Mesothelial cell of epicardium (in vitro differentiated cells): ENCODE measurements around the gene HECW1. TPM values are rescaled to one million over a fixed set of nuclear protein-coding genes. Genes with fewer than 3 reads are reported as not detected.
A peak's percentile ranks its signal among the peaks of the same experiment; 100 is the strongest.

Source experiments
- DNase-seq, 2 experiments: peaks; one replicate each; pipeline ENCODE4 v3.0.0; 2021; ENCODE audit warnings: low spot score in 2 of 2; ENCODE audit not compliant: unreplicated experiment in 2 of 2
- H3K27ac Mint-ChIP-seq: 2 replicates; pipeline ENCODE4 v1.8.0; 2021; ENCODE audit warnings: mixed read lengths
- H3K27me3 Mint-ChIP-seq: 2 replicates; pipeline ENCODE4 v1.8.0; 2021; ENCODE audit warnings: low read depth, mixed read lengths
- H3K36me3 Mint-ChIP-seq: 2 replicates; pipeline ENCODE4 v1.8.0; 2021; ENCODE audit warnings: mixed read lengths
- H3K4me1 Mint-ChIP-seq: 2 replicates; pipeline ENCODE4 v1.8.0; 2021; ENCODE audit warnings: mixed read lengths
- H3K4me3 Mint-ChIP-seq: 2 replicates; pipeline ENCODE4 v1.8.0; 2021; ENCODE audit warnings: mild to moderate bottlenecking, moderate library complexity, mixed read lengths
- H3K9me3 Mint-ChIP-seq: 2 replicates; pipeline ENCODE4 v1.8.0; 2021; ENCODE audit warnings: mixed read lengths
- CTCF ChIP-seq: fragments of 200-600 bp; sonication (generic); IDR thresholded peaks from one replicate; pipeline ENCODE4 v1.5.0; 2021; ENCODE audit warnings: antibody characterized with exemption; ENCODE audit not compliant: unreplicated experiment
- total RNA-seq: library from RNA; stranded (reverse); gene quantifications from 3 replicates; pipeline ENCODE4 v1.2.1, GENCODE V29; 2021

The HECW1 gene
- total RNA-seq, 1 donor from 2014 or later, result 1.4 TPM

- Mint-ChIP-seq H3K27ac (no peak overlapping the region), H3K4me1 (peaks cover 28% of the 10 kb centered on the region), H3K4me3 (no peak overlapping the region), H3K27me3 (peaks cover 9% of the 10 kb centered on the region), H3K36me3 (no peaks in the 10 kb centered on the region), H3K9me3 (no peaks in the 10 kb centered on the region)
- no peak for DNase-seq
- no peak for TF ChIP-seq CTCF
These were observed 350.4 kb downstream of the HECW1 start for GRCh38 chr7:43462836-43463235.

- peaks cover 27% of the 10 kb centered on the region for H3K4me1 Mint-ChIP-seq
- no peak for DNase-seq
- no peak for TF ChIP-seq CTCF
- no peaks in the 10 kb centered on the region for H3K36me3 Mint-ChIP-seq
- peaks cover 9% of the 10 kb centered on the region for H3K27me3 Mint-ChIP-seq
- no peak overlapping the region for H3K4me3 Mint-ChIP-seq
- H3K27ac Mint-ChIP-seq, result no peak overlapping the region
- no peaks in the 10 kb centered on the region for H3K9me3 Mint-ChIP-seq
These were observed 351.0 kb downstream of the HECW1 start for GRCh38 chr7:43463401-43463980.

- Mint-ChIP-seq H3K4me3 (no peak overlapping the region), H3K27me3 (peaks cover 13% of the 10 kb centered on the region), H3K36me3 (no peaks in the 10 kb centered on the region), H3K4me1 (peaks cover 21% of the 10 kb centered on the region), H3K9me3 (no peaks in the 10 kb centered on the region), H3K27ac (peak overlapping the region; percentile 64)
- no peak for DNase-seq
- TF ChIP-seq CTCF, result no peak
These were observed 353.4 kb downstream of the HECW1 start for GRCh38 chr7:43465581-43466554.

- no peaks in the 10 kb centered on the region for H3K9me3 Mint-ChIP-seq
- TF ChIP-seq CTCF, result no peak
- H3K4me1 Mint-ChIP-seq, result peaks cover 21% of the 10 kb centered on the region
- peaks cover 13% of the 10 kb centered on the region for H3K27me3 Mint-ChIP-seq
- no peaks in the 10 kb centered on the region for H3K36me3 Mint-ChIP-seq
- no peak for DNase-seq
- H3K4me3 Mint-ChIP-seq, result no peak overlapping the region
- no peak overlapping the region for H3K27ac Mint-ChIP-seq
These were observed 355.0 kb downstream of the HECW1 start for GRCh38 chr7:43467406-43467805.

- Mint-ChIP-seq H3K4me3 (no peak overlapping the region), H3K27ac (no peak overlapping the region), H3K4me1 (peaks cover 21% of the 10 kb centered on the region), H3K36me3 (no peaks in the 10 kb centered on the region), H3K27me3 (peaks cover 9% of the 10 kb centered on the region), H3K9me3 (no peaks in the 10 kb centered on the region)
- TF ChIP-seq CTCF, result no peak
- no peak for DNase-seq
These were observed 355.4 kb downstream of the HECW1 start for GRCh38 chr7:43467846-43468245.
